Fibroblast of peridontal ligament (primary cell): Measurements from ENCODE around the gene CA9.

ENCODE experiments used
- DNase-seq: peaks from one replicate; pipeline ENCODE4 v3.0.0-alpha.2; 2010; ENCODE audit errors: extremely low read depth

CA9 gene

GRCh38 chr9:35675732-35676392 lies 2.1 kb downstream of the CA9 start:
- DNase-seq: no peak

GRCh38 chr9:35679091-35679490 lies 5.4 kb downstream of the CA9 start:
- DNase-seq: no peak

- no peak for DNase-seq
These were observed 6.1 kb downstream of the CA9 start for GRCh38 chr9:35679766-35680330.

- peak; percentile 46 for DNase-seq
These were observed 6.8 kb downstream of the CA9 start for GRCh38 chr9:35680331-35681105.

- DNase-seq: no peak
These were observed 7.7 kb downstream of the CA9 start for GRCh38 chr9:35681341-35682002.

- no peak for DNase-seq
These were observed 8.3 kb downstream of the CA9 start for GRCh38 chr9:35682051-35682450.

- DNase-seq: no peak
These were observed 9.0 kb downstream of the CA9 start for GRCh38 chr9:35682520-35683315.

GRCh38 chr9:35683323-35683722 lies 9.6 kb downstream of the CA9 start:
- no peak for DNase-seq

GRCh38 chr9:35684921-35685320 lies 11.2 kb downstream of the CA9 start:
- no peak for DNase-seq

- DNase-seq: no peak
These were observed 11.8 kb downstream of the CA9 start for GRCh38 chr9:35685506-35685905.

GRCh38 chr9:35686222-35687203 lies 12.8 kb downstream of the CA9 start:
- DNase-seq: peak; percentile 75

GRCh38 chr9:35687306-35687705 lies 13.6 kb downstream of the CA9 start:
- DNase-seq: no peak

GRCh38 chr9:35687972-35688557 lies 14.3 kb downstream of the CA9 start:
- DNase-seq: no peak

- DNase-seq: peak; percentile 86
These were observed 15.1 kb downstream of the CA9 start for GRCh38 chr9:35688558-35689541.

GRCh38 chr9:35689542-35690293 lies 16.0 kb downstream of the CA9 start, which contains the start of gene TPM2:
Gene TPM2 (minus strand): TSS chr9:35689925. CDS start chr9:35689817, 108 bp downstream.
- DNase-seq: peak; percentile 78

GRCh38 chr9:35690294-35690613 lies 16.5 kb downstream of the CA9 start:
- DNase-seq: peak; percentile 52

GRCh38 chr9:35690614-35691333 lies 17.0 kb downstream of the CA9 start:
- DNase-seq: peak; percentile 81

- DNase-seq: no peak
These were observed 17.6 kb downstream of the CA9 start for GRCh38 chr9:35691334-35691650.
